NCI-H2029 (cell line): ENCODE results near the gene SPATS2L.

Source experiments
- DNase-seq: peaks from one replicate; lab custom pipeline; 2025; lab: John Stamatoyannopoulos, UW

The SPATS2L gene

GRCh38 chr2:200416878-200417277 lies 110.4 kb downstream of the SPATS2L start:
- no peak for DNase-seq

- DNase-seq, result no peak
Measured at GRCh38 chr2:200417366-200417765, 110.9 kb downstream of the SPATS2L start.

GRCh38 chr2:200418399-200418798 lies 111.9 kb downstream of the SPATS2L start:
- DNase-seq, result no peak

- no peak for DNase-seq
Measured at GRCh38 chr2:200419325-200419724, 112.8 kb downstream of the SPATS2L start.

GRCh38 chr2:200421270-200421669 lies 114.8 kb downstream of the SPATS2L start:
- DNase-seq, result no peak

- no peak for DNase-seq
Measured at GRCh38 chr2:200422071-200422470, 115.6 kb downstream of the SPATS2L start.

- no peak for DNase-seq
Measured at GRCh38 chr2:200422532-200423261, 116.2 kb downstream of the SPATS2L start.

- DNase-seq, result no peak
Measured at GRCh38 chr2:200423541-200423940, 117.0 kb downstream of the SPATS2L start.

- no peak for DNase-seq
Measured at GRCh38 chr2:200425026-200425821, 118.7 kb downstream of the SPATS2L start.

GRCh38 chr2:200426754-200427153 lies 120.3 kb downstream of the SPATS2L start:
- no peak for DNase-seq

GRCh38 chr2:200428961-200429665 lies 122.6 kb downstream of the SPATS2L start:
- no peak for DNase-seq

- DNase-seq, result no peak
Measured at GRCh38 chr2:200430017-200430416, 123.5 kb downstream of the SPATS2L start.

GRCh38 chr2:200431996-200432705 lies 125.7 kb downstream of the SPATS2L start:
- no peak for DNase-seq

GRCh38 chr2:200435379-200435778 lies 128.9 kb downstream of the SPATS2L start:
- DNase-seq, result no peak

- no peak for DNase-seq
Measured at GRCh38 chr2:200438251-200438650, 131.8 kb downstream of the SPATS2L start.

GRCh38 chr2:200438846-200439245 lies 132.4 kb downstream of the SPATS2L start:
- no peak for DNase-seq

- DNase-seq, result no peak
Measured at GRCh38 chr2:200439981-200440380, 133.5 kb downstream of the SPATS2L start.

- no peak for DNase-seq
Measured at GRCh38 chr2:200442471-200442870, 136.0 kb downstream of the SPATS2L start.

- no peak for DNase-seq
Measured at GRCh38 chr2:200443376-200443775, 136.9 kb downstream of the SPATS2L start.

GRCh38 chr2:200443916-200444315 lies 137.4 kb downstream of the SPATS2L start:
- DNase-seq, result no peak

GRCh38 chr2:200444530-200444929 lies 138.0 kb downstream of the SPATS2L start:
- no peak for DNase-seq

- no peak for DNase-seq
Measured at GRCh38 chr2:200445284-200445683, 138.8 kb downstream of the SPATS2L start.
